VCaP (cell line): ENCODE measurements around the gene ATIC.

ENCODE experiments used
- H3K27ac ChIP-seq: fragments of 450-650 bp; 2 replicates; pipeline ENCODE4 v1.5.1; 2017
- CTCF ChIP-seq: fragments of 450-650 bp; conservative IDR thresholded peaks from 2 replicates; pipeline ENCODE4 v1.5.1; 2017; ENCODE audit warnings: mild to moderate bottlenecking, moderate library complexity

Gene ATIC

DNA sequence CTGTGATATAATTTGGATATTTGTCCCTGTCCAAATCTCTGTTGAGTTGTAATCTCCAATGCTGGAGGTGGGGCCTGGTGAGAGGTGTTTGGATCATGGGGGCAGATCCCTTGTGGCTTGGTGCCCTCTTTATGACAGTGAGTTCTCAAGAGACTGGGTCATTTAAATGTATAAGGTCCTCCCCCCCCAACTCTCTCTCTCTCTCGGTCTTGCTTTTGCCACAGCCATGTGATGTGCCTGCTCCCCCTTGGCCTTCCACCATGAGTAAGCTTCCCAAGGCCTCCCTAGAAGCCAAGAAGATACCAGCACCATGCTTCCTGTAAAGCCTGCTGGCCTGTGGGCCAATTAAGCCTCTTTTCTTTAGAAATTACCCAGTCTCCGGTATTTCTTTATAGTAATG is 65.4 kb downstream of the ATIC start:
- no peak for TF ChIP-seq CTCF

DNA sequence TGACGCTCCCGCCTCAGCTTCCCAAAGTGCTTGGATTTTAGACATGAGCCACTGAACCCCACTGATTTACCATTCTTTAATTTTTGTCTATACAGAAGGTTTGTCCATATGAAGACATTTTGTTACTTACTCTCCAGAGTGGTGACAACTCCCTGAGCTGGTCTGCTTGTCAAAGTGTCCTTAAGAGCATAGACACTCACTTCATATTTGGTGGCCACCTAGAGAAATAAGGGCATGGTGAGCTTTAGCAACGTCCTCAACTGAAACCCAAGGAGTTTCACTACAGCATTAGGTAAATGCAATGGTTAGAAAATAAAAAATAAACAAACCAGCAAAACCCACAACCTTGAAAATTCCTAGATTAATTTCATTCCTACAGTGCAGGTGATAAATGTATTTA is 66.2 kb downstream of the ATIC start:
- TF ChIP-seq CTCF = no peak
- H3K27ac ChIP-seq = no peak overlapping the region

More for the DNA sequence above, 65.4 kb downstream of the ATIC start:
- no peak overlapping the region for H3K27ac ChIP-seq

DNA sequence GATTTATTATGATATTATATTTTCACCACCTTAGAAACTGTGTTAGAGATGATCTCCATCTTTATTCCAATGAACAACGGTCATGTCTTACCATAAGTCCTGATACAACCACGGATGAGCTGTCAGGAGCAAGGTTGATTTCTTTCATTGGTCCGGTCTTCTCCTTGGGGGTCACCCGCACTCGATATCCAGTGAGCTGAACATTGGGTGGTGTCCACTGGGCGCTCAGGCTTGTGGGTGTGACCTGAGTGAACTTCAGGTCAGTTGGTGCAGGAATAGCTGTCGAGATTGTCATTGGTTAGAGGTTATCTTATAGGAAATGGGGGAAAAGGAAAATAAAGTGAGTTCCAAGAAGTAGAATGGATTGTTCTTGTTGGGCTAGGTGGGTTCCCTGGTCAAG is 67.2 kb downstream of the ATIC start:
- no peak overlapping the region for H3K27ac ChIP-seq
- TF ChIP-seq CTCF = no peak

DNA sequence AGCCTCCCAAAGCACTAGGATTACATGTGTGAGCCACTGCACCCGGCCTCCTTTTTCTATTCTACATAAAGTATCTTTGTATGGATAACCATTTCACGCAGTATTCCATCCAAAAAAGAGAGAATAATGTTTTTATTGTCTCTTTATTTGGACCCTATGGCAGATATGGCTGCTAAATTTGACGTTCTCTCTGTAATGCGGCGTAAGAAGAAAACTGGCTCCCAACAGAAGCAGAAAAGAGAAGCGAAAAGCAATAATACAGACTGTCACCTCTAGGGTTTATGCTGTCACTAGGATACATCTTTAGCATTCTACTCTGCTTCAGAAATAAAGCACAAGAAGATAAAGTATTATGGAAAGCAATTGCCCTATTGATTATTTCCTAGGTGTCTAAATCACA is 68.1 kb downstream of the ATIC start:
- H3K27ac ChIP-seq = no peak overlapping the region
- TF ChIP-seq CTCF = no peak

GRCh38 chr2:215380699-215381098 is 68.8 kb downstream of the ATIC start:
- no peak overlapping the region for H3K27ac ChIP-seq
- TF ChIP-seq CTCF = no peak

DNA sequence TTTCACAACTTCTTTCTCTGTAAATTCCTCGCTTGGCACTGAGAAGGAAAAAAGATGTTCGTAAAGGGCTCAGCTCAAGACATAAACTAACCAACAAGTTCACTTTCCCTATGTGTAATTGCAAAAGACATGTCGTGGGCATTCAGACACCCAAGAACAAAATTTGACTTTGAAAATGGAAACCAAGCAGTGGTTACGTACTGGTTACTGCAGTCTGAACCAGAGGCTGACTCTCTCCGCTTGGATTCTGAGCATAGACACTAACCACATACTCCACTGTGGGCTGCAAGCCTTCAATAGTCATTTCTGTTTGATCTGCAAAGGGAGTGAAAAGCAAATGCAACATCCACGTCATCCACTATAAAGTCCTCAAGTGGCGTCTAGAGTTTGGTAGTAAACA is 70.2 kb downstream of the ATIC start:
- no peak for TF ChIP-seq CTCF
- H3K27ac ChIP-seq = no peak overlapping the region

DNA sequence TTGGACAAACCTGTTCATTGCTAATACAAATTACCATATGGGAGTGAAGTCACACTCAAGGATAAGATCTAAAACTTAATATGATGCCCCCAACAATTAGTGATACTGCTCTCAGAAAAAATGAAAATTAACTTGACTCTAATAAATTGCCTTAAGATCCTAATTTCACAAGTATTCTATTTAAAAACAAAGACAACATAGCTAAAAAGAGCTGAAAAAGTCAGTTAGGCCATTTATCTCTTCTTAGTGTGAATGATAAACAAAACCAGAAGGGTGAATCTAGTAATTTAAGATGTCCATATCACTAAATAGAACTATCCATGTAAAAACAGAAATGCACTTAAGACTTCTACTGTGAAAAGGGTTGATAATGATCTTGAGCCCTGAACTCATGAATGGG is 70.6 kb downstream of the ATIC start:
- no peak overlapping the region for H3K27ac ChIP-seq
- no peak for TF ChIP-seq CTCF

DNA sequence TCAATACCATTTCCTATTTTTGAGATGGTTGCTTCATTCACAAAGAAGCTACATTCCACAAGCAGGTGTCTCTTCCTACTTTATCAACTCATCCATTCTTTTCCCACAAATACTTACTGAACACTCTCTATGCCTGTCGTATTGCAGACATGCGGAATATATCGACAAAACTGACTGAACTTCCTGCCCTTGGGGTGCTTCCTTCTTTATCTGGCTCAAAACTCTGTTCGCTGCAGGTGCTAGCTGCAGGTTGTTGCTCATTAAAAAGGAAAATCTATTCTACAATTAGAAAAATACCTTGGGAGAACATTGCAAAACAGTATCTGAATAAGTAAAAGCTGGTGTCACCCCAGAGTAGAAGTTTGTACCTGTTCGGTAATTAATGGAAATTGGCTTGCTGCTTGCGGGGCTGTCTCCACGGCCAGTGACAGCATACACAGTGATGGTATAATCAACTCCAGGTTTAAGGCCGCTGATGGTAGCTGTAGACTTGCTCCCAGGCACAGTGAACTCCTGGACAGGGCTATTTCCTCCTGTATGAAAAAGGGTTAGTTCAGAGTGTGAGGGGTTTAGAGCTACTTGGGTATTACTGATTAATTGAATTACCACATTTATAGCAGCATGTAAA is 71.9 kb downstream of the ATIC start:
- H3K27ac ChIP-seq = no peak overlapping the region
- TF ChIP-seq CTCF = no peak
